GM12878 (cell line): ENCODE measurements around the gene MGAT5. TPM values are rescaled to one million over a fixed set of nuclear protein-coding genes. Genes with fewer than 3 reads are reported as not detected.
A peak's percentile ranks its signal among the peaks of the same experiment; 100 is the strongest.

Experiments used
- ATAC-seq: fragments of 200-7000 bp; cut with Tn5 transposase; 3 replicates; pipeline ENCODE4 v1.9.1; 2020; ENCODE audit warnings: mild to moderate bottlenecking, moderate library complexity
- BruUV-seq: library from RNA; stranded (reverse); fragments of 400-500 nt; replicated peaks from 2 replicates; lab custom pipeline; 2021; lab: Mats Ljungman, UMichigan
- CTCF ChIA-PET: fragments of 300-600 bp; sonication (Branson Sonifier 250); formaldehyde crosslinking; extraction: SDS; loops from one replicate; lab custom pipeline; 2021; ENCODE audit warnings: inconsistent platforms; lab: Yijun Ruan, JAX
- POLR2A ChIA-PET: fragments of 350-600 bp; formaldehyde crosslinking; extraction: SDS; loops from one replicate; lab custom pipeline; 2021; ENCODE audit warnings: inconsistent platforms; lab: Charles Lee
- RAD21 ChIA-PET: fragments of 300-600 bp; sonication (Branson Sonifier 250); formaldehyde crosslinking; loops from one replicate; lab custom pipeline; 2023; ENCODE audit warnings: antibody characterized with exemption; ENCODE audit not compliant: unreplicated experiment; lab: Charles Lee
- SMC1A ChIA-PET: fragments of 300-600 bp; sonication (Branson Sonifier 250); formaldehyde crosslinking; loops from one replicate; lab custom pipeline; 2023; ENCODE audit not compliant: unreplicated experiment, uncharacterized antibody; lab: Charles Lee
- DNase-seq: peaks from one replicate; pipeline ENCODE4 v3.0.0-alpha.2; 2011; ENCODE audit warnings: low read depth, low spot score
- FAIRE-seq: peaks from 3 replicates; lab custom pipeline; 2011; peaks lifted over from hg19 to GRCh38; lab: Jason Lieb, UNC
- H2AFZ ChIP-seq: 2 replicates; pipeline ENCODE4 v1.6.0; 2011; ENCODE audit warnings: low read depth, low read length, control low read depth; ENCODE audit not compliant: control insufficient read depth
- H3K27ac ChIP-seq: 2 replicates; pipeline ENCODE4 v1.5.1; 2011; ENCODE audit warnings: control low read depth; ENCODE audit not compliant: control insufficient read depth, insufficient read depth
- H3K27me3 ChIP-seq, 2 experiments: replicated peaks in 1 of 2; 2 replicates each; pipeline versions ENCODE4 v1.6.0 to v1.6.1; 2011; ENCODE audit warnings: low read length in 1 of 2; ENCODE audit not compliant: control insufficient read depth in 2 of 2, insufficient read depth in 2 of 2
- H3K36me3 ChIP-seq, 2 experiments: 2 replicates each; pipeline ENCODE4 v1.5.1; 2011; ENCODE audit warnings: low read length in 1 of 2; ENCODE audit not compliant: control insufficient read depth in 2 of 2, insufficient read depth in 2 of 2
- H3K4me1 ChIP-seq: 2 replicates; pipeline ENCODE4 v1.6.1; 2011; ENCODE audit warnings: mild to moderate bottlenecking, low read length, moderate library complexity, mixed read lengths; ENCODE audit not compliant: control insufficient read depth, insufficient read depth
- H3K4me2 ChIP-seq: 2 replicates; pipeline ENCODE4 v1.6.0; 2011; ENCODE audit warnings: control low read depth; ENCODE audit not compliant: control insufficient read depth, insufficient read depth
- H3K4me3 ChIP-seq: fragments of 200-600 bp; sonication (generic); 2 replicates; pipeline ENCODE4 v1.5.1; 2016
- H3K79me2 ChIP-seq: 2 replicates; pipeline ENCODE4 v1.6.0; 2011; ENCODE audit warnings: low read length; ENCODE audit not compliant: control insufficient read depth, insufficient read depth
- H3K9ac ChIP-seq: 2 replicates; pipeline ENCODE4 v1.8.0; 2011; ENCODE audit warnings: low read length, control low read depth, mixed read lengths; ENCODE audit not compliant: control insufficient read depth, insufficient read depth
- H3K9me3 ChIP-seq: replicated peaks from 3 replicates; pipeline ENCODE4 v1.5.1; 2011; ENCODE audit warnings: mild to moderate bottlenecking, low read length; ENCODE audit not compliant: control insufficient read depth, insufficient read depth
- H4K20me1 ChIP-seq: 2 replicates; pipeline ENCODE4 v1.6.0; 2011; ENCODE audit not compliant: control insufficient read depth, insufficient read depth
- BHLHE40 ChIP-seq, 2 experiments: fragments of 450-650 bp in 1 of 2; IDR thresholded peaks; 2 replicates each; pipeline ENCODE4 v1.6.1; 2011 to 2017; ENCODE audit warnings: low read depth in 2 of 2, borderline replicate concordance in 1 of 2, improper control_type of control experiment in 1 of 2, low read length in 1 of 2, mild to moderate bottlenecking in 1 of 2
- CBX3 ChIP-seq: fragments of 200-600 bp; sonication (generic); IDR thresholded peaks from 2 replicates; pipeline ENCODE4 v1.6.1; 2016; ENCODE audit warnings: low read depth, borderline replicate concordance
- CBX5 ChIP-seq: sonication (generic); IDR thresholded peaks from 2 replicates; pipeline ENCODE4 v1.6.1; 2016; ENCODE audit warnings: low read depth, moderate library complexity, mild to moderate bottlenecking, inconsistent platforms
- CHD1 ChIP-seq: IDR thresholded peaks from 2 replicates; pipeline ENCODE4 v1.6.1; 2012; ENCODE audit warnings: low read depth, low read length, improper control_type of control experiment
- EED ChIP-seq: sonication (generic); IDR thresholded peaks from 2 replicates; pipeline ENCODE4 v1.6.1; 2016; ENCODE audit warnings: antibody characterized with exemption, low read depth
- ETV6 ChIP-seq, 2 experiments: fragments of 450-650 bp in 1 of 2; IDR thresholded peaks in 1 of 2; conservative IDR thresholded peaks in 1 of 2; 2 replicates each; pipeline ENCODE4 v1.6.1; 2014; ENCODE audit warnings: antibody characterized with exemption in 1 of 2, borderline replicate concordance in 1 of 2, low read depth in 1 of 2, mild to moderate bottlenecking in 1 of 2, moderate library complexity in 1 of 2
- FOXK2 ChIP-seq: fragments of 450-650 bp; IDR thresholded peaks from 2 replicates; pipeline ENCODE4 v1.6.1; 2017; ENCODE audit warnings: mild to moderate bottlenecking, moderate library complexity
- HDGF ChIP-seq: fragments of 450-650 bp; IDR thresholded peaks from 2 replicates; pipeline ENCODE4 v1.6.1; 2016; ENCODE audit warnings: antibody characterized with exemption
- PAX8 ChIP-seq: fragments of 450-650 bp; IDR thresholded peaks from 2 replicates; pipeline ENCODE4 v1.6.1; 2017; ENCODE audit warnings: mild to moderate bottlenecking, moderate library complexity
- RELA ChIP-seq: fragments of 450-650 bp; IDR thresholded peaks from 2 replicates; pipeline ENCODE4 v1.8.0; 2014; ENCODE audit warnings: borderline replicate concordance; ENCODE audit not compliant: partially characterized antibody
- RFX5 ChIP-seq: IDR thresholded peaks from 2 replicates; pipeline ENCODE4 v1.6.1; 2011; ENCODE audit warnings: low read depth, low read length, improper control_type of control experiment
- SUPT20H ChIP-seq: IDR thresholded peaks from 2 replicates; pipeline ENCODE4 v1.6.1; 2011; ENCODE audit warnings: low read depth, mild to moderate bottlenecking, low read length, moderate library complexity, borderline replicate concordance; ENCODE audit not compliant: control insufficient read depth
- ZNF274 ChIP-seq: IDR thresholded peaks from one replicate; pipeline ENCODE4 v1.8.0; 2011; ENCODE audit not compliant: insufficient read length, insufficient read depth
- WGBS: methylation state at CpG from one replicate; pipeline ENCODE4 v1.1.6; 2016; ENCODE audit warnings: low lambda C conversion rate; ENCODE audit not compliant: insufficient replicate concordance, insufficient coverage; ENCODE audit errors: missing lambda C conversion rate; 5-methylcytosine and 5-hydroxymethylcytosine counted together
- in situ Hi-C: fragments of 300-500 bp; cut with MboI; formaldehyde crosslinking; loops from 9 replicates; pipeline ENCODE4 v1.14.3; 2018; ENCODE audit warnings: mixed read lengths
- intact Hi-C: fragments of 100-400 bp; cut with micrococcal nuclease; formaldehyde crosslinking; loops from one replicate; pipeline ENCODE4 v1.14.2; 2022; ENCODE audit not compliant: unreplicated experiment
- polyA plus RNA-seq, 11 experiments: library from polyadenylated mRNA; depleted of rRNA in 4 of 11; unstranded in 6 of 11; stranded (reverse) in 5 of 11; fragments of >200 nt; fragmentation: Nextera tagmentation in 4 of 11; fragmentation: Illumina TruSeq in 1 of 11; extraction: Ambion mirVana in 4 of 11; extraction: Trizol in 1 of 11; gene quantifications; 1 replicate in 1 of 11; 2 replicates in 10 of 11; pipeline versions ENCODE4 v1.2.1 to v1.2.3, GENCODE V29; 2011 to 2016; ENCODE audit warnings: inconsistent platforms in 2 of 11, missing spikeins in 2 of 11, low read depth in 1 of 11
- total RNA-seq, 4 experiments: library from RNA; depleted of rRNA in 3 of 4; stranded (reverse); fragments of >200 nt in 3 of 4; fragmentation: Illumina TruSeq in 1 of 4; extraction: Trizol in 1 of 4; gene quantifications; 2 replicates each; pipeline versions ENCODE4 v1.2.1 to v1.2.3, GENCODE V29; 2013 to 2021
- TF ChIP-seq, protein P1 (sequence below): fragments of 450-650 bp; IDR thresholded peaks from 2 replicates; pipeline ENCODE4 v1.6.1; 2014; ENCODE audit warnings: mild to moderate bottlenecking
- TF ChIP-seq, protein P2 (sequence below): fragments of 450-650 bp; IDR thresholded peaks from 2 replicates; pipeline ENCODE4 v1.6.1; 2017; ENCODE audit warnings: borderline replicate concordance
- TF ChIP-seq, protein P3 (sequence below): IDR thresholded peaks from 2 replicates; pipeline ENCODE4 v1.6.1; 2011; ENCODE audit warnings: borderline replicate concordance, low read depth, mild to moderate bottlenecking, moderate library complexity, mixed read lengths, low read length; ENCODE audit not compliant: insufficient read depth; ENCODE audit errors: extremely low read length
- TF ChIP-seq, protein P4 (sequence below): fragments of 450-650 bp; formaldehyde crosslinking; IDR thresholded peaks from 2 replicates; pipeline ENCODE4 v1.4.0; 2020; ENCODE audit warnings: mild to moderate bottlenecking, moderate library complexity

The MGAT5 gene
- total and polyA plus RNA-seq, 10 of the 15 experiments (the other 5 are each of a cell fraction or from before 2014, with no cell fraction given), result 4.9 to 104 (median 36.2) TPM

DNA sequence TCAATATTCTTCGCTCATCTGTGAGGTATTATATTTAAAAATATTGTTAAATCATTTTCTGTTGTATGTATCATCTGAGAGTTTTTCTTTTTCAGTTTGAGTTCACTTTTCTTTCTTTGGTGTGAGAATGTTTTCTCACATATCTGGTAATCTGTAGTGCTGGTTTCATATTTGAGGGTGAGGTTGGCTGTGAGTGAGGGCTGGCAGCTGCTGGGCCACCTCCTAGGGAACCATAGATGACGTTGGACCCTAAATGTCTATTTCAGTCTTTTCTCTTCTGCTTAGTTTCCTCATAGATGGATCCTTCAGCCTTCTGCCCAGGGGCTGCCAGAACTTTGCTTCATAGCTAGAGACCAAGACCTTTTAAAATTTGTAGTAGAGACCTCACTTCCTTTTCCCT is 33.5 kb downstream of the MGAT5 start:
- 0% methylated on average over 2 of the region's 2 CpGs for WGBS
- RAD21 ChIA-PET, result interaction anchor here (1.4 to 3.1 kb wide), 4 partner anchors 12 to 169 kb away, joined by 3 to 12 read pairs (median 10); no protein-coding TSS in a partner anchor
- H3K36me3 ChIP-seq, result peaks cover 0 to 4% of the 10 kb centered on the region in 2 experiments; a peak in 2 of 4 replicates
- CTCF ChIA-PET, result interaction anchor here (0.6 to 1.9 kb wide), 3 partner anchors 25 to 48 kb away, joined by 3 to 7 read pairs (median 3); no protein-coding TSS in a partner anchor
- in situ Hi-C loops, result no loop called here
- ATAC-seq (peak; percentile 66), FAIRE-seq (no peak), DNase-seq (peak; percentile 62)
- peak overlapping the region; percentile 82 for H3K27ac ChIP-seq
- H2AFZ ChIP-seq, result no peak overlapping the region
- BruUV-seq, result no TSS peak
- H4K20me1 ChIP-seq, result no peaks in the 10 kb centered on the region
- H3K79me2 ChIP-seq, result peaks cover 77% of the 10 kb centered on the region
- H3K4me3 ChIP-seq, result no peak overlapping the region
- POLR2A ChIA-PET, result interaction anchor here (1.7 kb wide), 1 partner anchor 12 kb away, joined by 5 read pairs; no protein-coding TSS in a partner anchor
- H3K4me2 ChIP-seq, result peak overlapping the region; percentile 65
- peak overlapping the region; percentile 24; the same call in 1 of the 2 replicates for H3K9ac ChIP-seq
- intact Hi-C loops, result loop anchor here (2.0 kb wide), 1 partner anchor 49 kb away; no protein-coding TSS in a partner anchor
- no peaks in the 10 kb centered on the region for H3K9me3 ChIP-seq
- SMC1A ChIA-PET, result interaction anchor here (0.7 to 2.4 kb wide), 9 partner anchors 10 to 169 kb away, joined by 3 to 7 read pairs (median 4); no protein-coding TSS in a partner anchor
- no peaks in the 10 kb centered on the region for H3K27me3 ChIP-seq
- peaks cover 87% of the 10 kb centered on the region for H3K4me1 ChIP-seq
- no peak for TF ChIP-seq RFX5
- TF ChIP-seq, protein P1, sequence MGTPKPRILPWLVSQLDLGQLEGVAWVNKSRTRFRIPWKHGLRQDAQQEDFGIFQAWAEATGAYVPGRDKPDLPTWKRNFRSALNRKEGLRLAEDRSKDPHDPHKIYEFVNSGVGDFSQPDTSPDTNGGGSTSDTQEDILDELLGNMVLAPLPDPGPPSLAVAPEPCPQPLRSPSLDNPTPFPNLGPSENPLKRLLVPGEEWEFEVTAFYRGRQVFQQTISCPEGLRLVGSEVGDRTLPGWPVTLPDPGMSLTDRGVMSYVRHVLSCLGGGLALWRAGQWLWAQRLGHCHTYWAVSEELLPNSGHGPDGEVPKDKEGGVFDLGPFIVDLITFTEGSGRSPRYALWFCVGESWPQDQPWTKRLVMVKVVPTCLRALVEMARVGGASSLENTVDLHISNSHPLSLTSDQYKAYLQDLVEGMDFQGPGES, result no peak
- no peak for TF ChIP-seq SUPT20H
- TF ChIP-seq ZNF274, result no peak
- TF ChIP-seq CBX5, result no peak
- peak in 1 of 2 experiments; percentile 88; a peak in 2 of 4 replicates for TF ChIP-seq ETV6 (conservative IDR thresholded peaks at IDR 0.05 in 1 of 2, IDR thresholded peaks at IDR 0.05 in 1 of 2; ENCODE audit: borderline replicate concordance in 1 of 2, low read depth in 1 of 2)
- no peak for TF ChIP-seq HDGF
- TF ChIP-seq FOXK2, result no peak
- TF ChIP-seq CBX3, result no peak
- TF ChIP-seq, protein P2, sequence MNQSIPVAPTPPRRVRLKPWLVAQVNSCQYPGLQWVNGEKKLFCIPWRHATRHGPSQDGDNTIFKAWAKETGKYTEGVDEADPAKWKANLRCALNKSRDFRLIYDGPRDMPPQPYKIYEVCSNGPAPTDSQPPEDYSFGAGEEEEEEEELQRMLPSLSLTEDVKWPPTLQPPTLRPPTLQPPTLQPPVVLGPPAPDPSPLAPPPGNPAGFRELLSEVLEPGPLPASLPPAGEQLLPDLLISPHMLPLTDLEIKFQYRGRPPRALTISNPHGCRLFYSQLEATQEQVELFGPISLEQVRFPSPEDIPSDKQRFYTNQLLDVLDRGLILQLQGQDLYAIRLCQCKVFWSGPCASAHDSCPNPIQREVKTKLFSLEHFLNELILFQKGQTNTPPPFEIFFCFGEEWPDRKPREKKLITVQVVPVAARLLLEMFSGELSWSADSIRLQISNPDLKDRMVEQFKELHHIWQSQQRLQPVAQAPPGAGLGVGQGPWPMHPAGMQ, result no peak
- TF ChIP-seq CHD1, result no peak
- TF ChIP-seq, protein P3, sequence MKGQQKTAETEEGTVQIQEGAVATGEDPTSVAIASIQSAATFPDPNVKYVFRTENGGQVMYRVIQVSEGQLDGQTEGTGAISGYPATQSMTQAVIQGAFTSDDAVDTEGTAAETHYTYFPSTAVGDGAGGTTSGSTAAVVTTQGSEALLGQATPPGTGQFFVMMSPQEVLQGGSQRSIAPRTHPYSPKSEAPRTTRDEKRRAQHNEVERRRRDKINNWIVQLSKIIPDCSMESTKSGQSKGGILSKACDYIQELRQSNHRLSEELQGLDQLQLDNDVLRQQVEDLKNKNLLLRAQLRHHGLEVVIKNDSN, result no peak
- no peak for TF ChIP-seq RELA
- TF ChIP-seq PAX8, result no peak
- peak; percentile 74 for TF ChIP-seq EED
- peak in 1 of 2 experiments; percentile 51; a peak in 1 of 4 replicates for TF ChIP-seq BHLHE40 (IDR thresholded peaks at IDR 0.05; ENCODE audit: borderline replicate concordance in 1 of 2, low read depth in 2 of 2, low read length in 1 of 2)
- TF ChIP-seq, protein P4, sequence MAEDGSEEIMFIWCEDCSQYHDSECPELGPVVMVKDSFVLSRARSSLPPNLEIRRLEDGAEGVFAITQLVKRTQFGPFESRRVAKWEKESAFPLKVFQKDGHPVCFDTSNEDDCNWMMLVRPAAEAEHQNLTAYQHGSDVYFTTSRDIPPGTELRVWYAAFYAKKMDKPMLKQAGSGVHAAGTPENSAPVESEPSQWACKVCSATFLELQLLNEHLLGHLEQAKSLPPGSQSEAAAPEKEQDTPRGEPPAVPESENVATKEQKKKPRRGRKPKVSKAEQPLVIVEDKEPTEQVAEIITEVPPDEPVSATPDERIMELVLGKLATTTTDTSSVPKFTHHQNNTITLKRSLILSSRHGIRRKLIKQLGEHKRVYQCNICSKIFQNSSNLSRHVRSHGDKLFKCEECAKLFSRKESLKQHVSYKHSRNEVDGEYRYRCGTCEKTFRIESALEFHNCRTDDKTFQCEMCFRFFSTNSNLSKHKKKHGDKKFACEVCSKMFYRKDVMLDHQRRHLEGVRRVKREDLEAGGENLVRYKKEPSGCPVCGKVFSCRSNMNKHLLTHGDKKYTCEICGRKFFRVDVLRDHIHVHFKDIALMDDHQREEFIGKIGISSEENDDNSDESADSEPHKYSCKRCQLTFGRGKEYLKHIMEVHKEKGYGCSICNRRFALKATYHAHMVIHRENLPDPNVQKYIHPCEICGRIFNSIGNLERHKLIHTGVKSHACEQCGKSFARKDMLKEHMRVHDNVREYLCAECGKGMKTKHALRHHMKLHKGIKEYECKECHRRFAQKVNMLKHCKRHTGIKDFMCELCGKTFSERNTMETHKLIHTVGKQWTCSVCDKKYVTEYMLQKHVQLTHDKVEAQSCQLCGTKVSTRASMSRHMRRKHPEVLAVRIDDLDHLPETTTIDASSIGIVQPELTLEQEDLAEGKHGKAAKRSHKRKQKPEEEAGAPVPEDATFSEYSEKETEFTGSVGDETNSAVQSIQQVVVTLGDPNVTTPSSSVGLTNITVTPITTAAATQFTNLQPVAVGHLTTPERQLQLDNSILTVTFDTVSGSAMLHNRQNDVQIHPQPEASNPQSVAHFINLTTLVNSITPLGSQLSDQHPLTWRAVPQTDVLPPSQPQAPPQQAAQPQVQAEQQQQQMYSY (CRISPR knock-in tag), result no peak
